NCI-H1048 (cell line): ENCODE measurements around the gene ALKBH2.

Experiments
- DNase-seq: peaks from one replicate; lab custom pipeline; 2025; lab: John Stamatoyannopoulos, UW

ALKBH2 gene

DNA sequence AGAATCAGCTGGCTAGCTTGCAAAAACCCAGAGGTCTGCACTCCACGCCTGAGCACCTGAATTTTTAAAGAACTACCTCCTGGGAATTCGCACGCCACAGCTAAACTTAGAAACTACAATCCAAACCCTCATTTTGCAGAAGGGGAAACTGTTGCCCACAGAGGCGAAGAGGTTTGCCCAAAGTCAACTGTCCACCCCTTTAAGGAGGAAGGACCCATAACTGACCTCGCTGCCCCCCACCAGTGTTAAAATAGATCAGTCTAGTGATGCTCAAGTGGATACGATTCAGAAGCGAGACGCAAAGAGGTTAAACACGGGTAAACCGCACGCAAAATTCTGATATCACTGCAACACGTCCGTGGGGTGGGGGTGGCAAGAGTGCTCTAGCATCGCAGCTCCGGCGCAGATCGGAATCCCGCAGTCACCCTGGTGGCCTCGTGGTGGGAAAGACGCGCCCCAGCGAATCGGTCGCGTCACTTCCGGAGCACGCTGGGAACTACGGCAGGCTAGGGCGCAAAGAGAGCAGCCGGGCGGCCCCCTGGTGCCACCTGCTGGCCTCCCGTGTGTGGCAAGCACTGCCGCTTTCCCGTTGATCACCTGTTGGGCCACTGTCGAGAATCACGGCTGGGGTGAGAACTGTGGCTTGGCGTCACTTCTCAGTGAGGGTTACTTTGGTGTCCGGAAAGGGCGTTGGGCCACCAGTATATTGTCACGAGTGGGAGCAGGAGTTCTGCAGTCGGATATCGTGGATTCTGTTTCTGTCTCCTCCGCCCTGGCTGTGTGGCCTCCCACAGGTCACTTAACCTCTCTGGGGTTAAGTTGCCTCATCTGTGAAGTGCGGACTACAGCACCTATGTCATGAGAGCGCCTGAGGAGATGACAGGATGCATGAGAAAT, at the start of gene ALKBH2:
Gene ALKBH2, minus strand, starts transcription at position 451 of the 897 bp plus-strand sequence. CDS start 686 bp downstream, outside the sequence.
- peak; percentile 87 for DNase-seq

DNA sequence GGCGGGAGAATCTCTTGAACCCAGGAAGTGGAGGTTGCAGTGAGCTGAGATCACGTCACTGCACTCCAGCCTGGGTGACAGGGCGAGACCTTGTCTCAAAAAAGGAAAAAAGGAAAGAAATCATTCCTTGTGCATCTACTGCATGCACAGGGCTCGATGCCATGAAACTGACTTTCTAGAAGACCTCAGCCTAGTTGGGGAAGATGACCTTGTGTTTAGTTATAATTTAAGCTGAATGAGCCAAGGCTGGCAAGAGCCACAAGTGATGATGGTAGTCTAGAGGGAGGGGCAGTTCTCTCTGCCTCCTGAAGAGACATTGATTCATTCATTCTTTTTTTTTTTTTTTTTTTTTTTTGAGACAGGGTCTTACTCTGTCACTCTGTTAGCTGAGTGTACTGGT, 47.3 kb upstream of the ALKBH2 start:
- DNase-seq: no peak

DNA sequence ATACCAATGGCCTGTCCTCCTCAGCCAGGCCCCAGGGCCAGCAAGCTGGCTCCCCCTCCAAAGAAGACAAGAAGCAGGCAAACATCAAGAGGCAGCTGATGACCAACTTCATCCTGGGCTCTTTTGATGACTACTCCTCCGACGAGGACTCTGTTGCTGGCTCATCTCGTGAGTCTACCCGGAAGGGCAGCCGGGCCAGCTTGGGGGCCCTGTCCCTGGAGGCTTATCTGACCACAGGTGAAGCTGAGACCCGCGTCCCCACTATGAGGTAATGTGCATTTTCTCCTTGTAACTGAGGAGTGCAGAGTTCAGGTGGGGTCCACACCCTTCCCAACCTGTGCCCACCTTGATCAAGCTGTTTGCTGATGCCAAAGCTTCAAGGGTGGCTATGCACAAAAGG, 46.5 kb upstream of the ALKBH2 start:
- DNase-seq: no peak

DNA sequence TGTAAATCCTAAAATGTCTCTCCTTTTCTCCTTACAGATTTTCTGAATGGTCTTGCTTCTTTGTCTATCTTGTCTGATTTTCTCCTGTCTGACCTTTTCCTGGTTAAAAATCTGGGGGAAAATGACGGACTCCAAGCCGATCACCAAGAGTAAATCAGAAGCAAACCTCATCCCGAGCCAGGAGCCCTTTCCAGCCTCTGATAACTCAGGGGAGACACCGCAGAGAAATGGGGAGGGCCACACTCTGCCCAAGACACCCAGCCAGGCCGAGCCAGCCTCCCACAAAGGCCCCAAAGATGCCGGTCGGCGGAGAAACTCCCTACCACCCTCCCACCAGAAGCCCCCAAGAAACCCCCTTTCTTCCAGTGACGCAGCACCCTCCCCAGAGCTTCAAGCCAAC, 46.1 kb upstream of the ALKBH2 start:
- no peak for DNase-seq

DNA sequence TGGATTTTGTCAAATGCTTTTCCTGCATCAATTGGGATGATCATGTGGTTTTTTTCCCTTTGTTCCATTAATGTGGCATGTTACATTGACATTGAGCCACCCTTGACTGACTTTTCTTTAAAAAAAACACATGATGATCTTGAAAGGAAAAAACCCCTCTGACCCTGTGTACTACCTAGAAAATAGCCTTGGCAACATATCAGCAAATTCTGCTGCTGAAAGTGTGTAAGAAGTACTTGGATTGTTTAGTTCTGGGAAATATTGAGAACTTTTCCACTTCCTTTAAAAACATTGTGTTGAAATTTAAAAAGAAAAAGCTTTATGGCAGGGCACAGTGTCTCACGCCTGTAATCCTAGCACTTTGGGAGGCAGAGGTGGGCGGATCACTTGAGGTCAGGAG, 43.8 kb upstream of the ALKBH2 start:
- no peak for DNase-seq

DNA sequence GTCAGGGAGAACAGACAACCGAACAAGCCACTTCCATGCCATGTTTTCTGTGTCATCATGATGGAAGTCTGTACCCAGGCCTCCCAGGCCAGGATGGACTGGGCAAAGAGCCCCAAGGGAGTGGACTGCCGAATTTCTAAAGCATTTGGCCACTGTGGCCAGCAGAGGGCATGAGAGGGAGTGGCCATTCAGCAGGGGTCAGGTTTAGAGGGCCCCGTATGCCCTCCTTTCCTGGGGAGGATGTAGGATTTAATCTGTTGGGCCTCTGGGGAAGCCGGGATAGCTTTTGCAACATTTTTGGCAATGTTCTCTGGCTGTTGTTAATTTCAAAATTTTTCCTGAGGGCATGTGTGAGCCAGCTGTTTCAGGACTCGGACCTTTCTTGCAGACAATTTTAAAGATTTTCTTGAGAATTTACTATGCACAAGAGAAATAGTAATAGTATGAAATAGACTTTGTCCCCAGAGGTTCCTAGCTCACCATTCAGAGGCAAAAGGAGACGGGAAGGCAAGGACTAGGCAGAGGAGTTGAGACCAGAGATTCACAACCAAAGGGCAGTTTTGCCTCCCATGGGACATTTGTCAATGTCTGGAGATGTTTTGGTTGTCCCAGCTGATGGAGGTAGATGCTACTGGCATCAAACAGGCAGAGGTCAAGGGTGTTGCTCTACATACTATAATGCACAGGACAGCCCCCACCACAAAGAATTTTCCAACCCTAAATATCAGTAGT, 41.1 kb upstream of the ALKBH2 start:
- DNase-seq: no peak

DNA sequence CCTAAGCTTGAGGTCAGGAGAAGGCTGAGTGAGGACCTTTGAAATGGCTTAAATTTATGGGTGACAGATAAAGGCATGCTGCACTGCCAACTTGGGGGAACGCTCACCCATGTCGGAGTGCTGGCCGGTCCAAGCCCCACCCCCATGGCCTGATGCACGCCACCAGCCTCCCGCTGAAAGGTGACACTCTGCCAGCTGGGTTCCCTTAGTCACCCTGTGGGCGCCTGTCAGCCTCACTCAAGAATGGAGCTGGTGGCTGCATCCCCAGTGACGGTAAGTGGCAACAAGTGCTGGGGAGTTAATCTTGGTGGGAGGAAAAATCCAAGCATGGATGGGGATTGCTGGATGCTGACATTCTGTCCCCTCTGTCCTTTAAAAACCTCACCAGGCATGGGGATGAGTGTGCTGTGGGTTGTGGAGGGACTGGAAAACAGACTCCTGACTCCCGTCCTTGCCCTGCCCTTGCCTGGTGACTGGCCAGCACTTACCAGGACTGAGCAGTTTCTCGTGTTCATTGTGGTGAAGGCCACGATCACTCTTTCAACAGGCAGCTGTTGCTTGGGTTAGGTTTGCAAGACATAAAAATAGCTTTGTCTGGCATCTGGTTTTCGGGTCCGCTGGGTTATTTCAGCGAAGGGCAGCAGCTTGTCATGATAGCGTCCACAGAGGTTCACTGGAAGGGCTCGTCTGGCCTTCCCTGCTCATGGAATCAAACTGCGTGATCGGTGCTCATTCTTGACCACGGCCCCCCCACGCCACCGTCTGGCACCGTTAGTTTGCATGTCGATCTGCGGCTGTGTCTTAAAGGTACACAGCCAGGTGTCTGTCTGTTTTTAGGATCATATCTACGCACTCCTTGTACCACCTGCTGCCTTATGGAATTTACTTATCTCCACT, 38.1 kb upstream of the ALKBH2 start:
- DNase-seq: no peak

DNA sequence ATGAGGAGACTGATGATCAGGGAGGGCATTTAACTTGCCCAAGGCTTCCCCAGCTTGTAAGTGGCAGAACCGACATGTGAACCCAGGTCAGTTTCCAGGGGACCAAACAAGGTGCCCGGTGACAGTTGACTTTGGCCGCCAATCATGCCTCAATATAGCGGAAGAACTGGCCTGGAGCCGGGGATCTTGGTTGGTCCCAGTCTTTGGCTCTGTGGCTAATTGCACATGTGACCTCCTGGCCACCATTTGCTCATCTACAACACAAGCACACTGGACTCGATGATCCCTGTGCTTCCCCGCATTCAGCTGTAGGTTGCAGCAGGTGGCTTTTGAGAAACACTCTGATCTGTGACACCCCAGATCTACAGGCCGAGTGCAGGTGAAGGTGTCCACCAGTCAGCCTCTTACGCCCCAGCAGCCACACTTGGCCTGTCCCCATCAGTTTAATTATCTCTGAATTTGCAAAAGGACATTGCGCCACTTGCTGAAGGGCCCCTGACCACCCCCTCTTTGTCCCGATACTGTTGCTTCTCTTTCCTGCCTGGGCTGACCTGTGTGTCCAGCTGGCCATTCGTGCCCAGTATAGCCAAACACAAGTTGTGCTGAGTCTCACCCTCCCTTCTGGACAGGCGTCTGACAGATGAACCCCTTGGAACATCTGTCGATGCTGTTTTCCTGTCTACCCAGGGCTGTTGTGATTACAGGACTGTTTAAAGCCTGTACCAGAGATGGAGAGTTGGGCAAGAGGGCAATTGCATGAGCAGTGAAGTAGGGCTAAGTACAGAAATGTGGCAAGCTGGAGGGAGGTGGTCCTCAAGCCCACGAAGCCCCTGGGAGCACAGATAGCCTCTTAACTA, 37.3 kb upstream of the ALKBH2 start:
- no peak for DNase-seq

DNA sequence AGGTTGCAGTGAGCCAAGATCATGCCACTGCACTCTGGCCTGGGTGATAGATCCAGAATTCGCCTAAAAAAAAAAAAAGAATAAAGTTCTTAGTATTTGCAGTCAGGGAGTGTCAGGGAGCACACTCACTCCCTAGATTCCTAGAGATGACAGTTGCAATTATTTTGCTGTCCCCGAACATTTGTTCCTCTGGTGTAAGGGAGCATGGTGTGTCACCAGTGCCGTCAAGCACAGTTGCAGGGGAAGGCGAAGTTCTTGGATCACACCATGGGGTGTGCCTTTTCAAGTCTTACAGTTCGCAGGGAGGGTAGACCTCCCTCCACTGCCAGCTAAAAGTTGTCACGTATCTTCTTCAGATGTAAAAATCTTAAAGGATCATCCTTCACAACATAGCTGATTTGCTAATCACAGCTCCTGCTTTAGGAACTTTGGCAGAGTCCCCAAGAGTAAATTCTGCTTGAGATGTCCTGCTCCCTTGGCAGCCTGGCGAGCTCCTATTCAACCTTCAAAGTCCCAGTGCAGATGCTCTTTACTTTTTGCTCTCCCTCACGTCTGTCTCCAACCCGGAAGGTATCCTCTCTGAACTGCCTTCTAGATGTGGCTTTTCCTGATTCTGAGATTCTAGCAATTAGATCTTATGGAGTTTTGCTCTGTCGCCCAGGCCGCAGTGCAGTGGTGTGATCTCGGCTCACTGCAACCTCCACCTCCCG, 34.4 kb upstream of the ALKBH2 start:
- no peak for DNase-seq

DNA sequence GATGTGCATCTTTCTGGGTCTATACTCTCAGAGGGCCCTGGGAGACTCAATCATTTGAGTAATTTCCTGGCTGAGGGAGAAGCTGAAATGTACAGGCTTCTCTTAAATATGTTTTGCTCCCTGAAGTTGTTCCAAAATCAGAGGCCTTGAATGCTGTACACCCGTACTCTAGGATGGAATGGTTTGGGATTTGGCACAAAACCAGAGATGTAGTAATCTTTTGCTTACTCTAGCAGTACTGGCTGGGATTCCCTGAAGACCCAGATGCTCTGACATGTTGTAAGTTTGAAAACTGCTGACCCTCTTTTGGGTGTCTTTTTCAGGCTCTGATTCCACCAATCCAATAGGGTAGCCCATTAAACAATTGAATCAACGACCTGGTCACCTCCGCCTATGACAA, 33.5 kb upstream of the ALKBH2 start:
- DNase-seq: no peak

DNA sequence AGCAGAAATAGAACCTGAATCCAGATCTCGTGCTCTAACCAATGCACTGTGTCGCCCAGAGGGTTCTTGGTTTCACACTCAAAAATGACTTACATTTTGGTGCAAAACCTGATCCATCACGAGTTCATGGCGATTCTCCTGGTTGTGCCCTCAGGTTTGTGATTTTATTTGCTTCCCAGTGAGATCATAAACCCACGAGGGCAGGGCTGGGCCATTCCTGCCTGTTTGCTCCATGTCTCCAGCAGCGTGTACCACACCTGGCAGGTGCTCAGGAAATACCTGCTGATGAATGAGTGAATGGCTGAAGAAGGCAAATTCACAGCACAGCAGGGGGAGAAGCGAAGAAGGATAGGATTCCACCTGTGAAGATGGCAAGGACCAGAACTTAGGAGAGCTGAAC, 32.5 kb upstream of the ALKBH2 start:
- no peak for DNase-seq

DNA sequence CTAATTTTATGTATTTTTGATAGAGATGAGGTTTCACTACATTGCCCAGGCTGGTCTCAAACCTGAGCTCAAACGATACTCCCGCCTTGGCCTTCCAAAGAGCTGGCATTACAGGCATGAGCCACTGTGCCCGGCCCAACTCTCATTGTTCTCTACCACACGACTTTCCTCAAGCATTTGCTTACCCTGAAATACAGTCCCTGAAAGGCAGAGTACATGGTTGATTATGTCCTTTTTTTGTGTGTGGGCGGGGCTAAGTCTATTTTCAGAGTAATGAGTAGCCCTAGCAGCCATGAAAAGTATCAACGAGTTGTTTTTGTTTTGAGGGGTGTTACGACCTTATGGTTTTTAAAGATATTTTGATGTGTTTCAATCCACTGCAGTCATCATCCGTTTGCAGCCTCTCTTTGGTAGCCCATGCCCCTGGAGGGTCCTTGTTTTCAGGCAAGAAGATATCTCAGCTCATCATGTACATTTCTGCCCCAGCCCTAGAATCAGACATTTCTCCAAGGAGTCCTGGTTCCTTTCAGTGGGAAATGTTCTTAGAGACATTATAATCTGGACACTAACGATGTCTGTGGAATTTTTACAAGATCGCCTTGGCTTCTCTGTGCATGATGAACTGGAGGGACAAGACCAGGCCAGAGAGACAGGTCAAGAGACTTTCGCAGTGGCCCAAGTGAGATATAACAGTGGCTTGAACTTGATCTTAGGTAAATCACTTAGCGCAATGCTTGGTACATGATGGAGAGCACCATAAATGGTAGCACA, 31.8 kb upstream of the ALKBH2 start:
- no peak for DNase-seq

DNA sequence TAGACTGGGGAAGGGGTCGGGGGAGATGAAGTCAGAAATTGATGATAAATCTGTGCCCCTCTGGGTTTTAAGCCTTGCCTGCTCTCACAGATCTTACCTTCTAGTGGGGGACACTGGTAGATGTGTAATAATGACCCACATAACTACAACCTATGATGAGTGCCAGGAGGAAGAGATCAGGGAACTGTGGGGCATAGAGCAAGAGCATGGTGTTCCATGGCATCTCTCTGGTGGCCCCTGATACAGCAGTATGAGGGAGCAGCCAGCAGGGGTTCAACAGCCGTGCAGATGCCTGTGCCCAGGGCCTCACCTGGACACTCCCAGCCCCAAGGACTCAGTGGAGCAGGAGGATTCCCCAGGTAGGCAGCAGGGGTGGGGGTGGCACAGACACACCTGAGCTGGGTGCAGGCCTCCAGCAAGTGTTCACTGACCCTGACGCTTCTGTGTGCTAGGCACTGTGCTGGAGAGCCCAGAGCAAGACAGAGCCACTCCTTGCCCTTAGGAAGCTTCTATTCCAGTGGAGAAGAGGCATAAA, 28.1 kb upstream of the ALKBH2 start:
- no peak for DNase-seq

DNA sequence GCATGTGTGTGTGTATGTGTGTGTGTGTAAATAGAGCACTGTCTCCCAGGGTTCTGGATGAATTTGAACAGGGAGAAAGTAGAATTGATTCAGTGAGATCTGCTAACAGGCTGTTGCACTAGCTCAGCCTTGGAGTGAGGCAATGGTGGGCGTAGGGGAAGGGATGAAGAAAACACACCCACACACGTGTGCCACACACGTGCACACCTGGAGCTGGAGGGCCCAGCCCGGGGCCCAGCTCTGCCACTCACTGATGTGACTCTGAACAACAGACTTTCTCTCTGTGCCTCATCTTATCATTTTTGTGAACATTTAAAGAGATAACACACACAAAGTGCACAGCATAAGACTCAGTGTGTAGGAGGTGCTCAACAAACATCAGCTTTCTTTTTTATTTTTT, 27.3 kb upstream of the ALKBH2 start:
- DNase-seq: no peak

DNA sequence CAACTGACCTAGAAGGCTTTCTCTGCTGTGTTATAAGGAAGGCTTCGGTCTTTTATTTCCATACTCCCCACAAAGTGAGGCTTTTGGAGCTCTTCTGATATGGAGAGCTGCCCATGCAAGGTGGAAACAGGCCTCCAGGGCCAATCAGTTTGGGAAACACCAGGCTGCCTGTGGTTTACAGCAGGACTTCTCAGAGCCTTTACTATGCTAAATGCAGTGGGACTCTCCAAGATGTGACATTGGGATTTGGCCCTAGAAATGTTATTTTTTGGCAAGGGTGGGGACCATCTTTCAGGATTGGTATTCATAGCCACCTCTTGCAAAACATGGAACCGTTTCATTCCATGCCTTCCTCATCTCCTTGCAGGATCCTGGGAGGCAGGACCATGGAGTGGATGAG, 26.8 kb upstream of the ALKBH2 start:
- DNase-seq: no peak

DNA sequence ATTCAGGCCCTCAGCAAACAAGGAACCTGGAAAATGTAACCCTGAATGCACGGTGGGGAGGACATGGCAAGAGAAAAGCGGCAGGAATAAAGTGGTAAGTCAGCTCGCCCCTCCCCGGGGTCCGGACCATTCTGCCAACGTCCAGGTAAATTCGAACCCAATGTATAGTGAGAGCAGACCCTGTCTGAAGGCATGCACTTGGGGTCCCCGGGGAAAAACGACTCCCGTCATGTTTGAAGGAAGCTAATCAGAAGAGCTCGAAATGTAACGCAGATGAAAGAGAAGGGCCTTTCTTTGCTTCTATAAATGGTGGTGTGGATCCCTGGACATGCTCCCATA, 23.3 kb upstream of the ALKBH2 start:
- DNase-seq: no peak

DNA sequence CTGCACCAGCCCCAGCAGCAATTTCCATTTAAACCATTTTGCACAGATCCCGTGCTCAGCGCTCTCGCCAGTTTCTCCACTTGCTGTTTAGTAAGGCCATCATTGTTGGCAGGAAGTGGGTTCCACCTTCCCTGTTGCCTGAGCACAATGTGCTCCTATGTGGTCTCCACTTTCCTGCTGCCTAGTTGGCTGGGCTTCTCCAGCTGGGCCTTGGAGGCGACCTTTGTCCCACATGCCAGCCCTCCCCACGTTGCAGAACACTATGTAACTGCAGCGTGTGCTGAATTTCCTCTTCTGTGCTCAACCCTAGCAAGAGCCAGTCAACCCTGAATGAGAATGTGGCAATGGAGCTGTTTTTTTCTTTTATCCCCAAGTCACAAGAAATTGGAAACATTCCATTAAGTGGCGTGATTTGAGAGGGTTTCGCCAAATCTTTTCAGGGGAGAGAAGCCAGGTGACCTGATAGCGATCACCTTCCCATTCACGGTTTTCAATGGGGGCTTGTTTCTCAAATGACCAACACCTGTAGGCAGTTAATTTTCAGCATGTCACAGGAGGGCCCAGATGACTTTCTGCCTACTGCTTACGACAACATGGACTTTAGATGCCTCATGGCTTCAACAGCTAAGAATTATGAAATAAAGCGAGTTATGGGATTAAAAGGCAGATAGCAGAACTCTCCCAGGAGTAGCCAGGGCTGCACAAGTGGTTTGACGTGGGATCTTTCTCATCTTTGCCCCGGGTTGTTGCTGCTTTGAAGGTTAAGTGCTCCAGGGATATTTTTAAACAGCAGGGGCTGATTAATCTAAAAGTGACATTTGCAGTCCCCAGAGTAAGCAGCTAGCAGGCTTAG, 22.7 kb upstream of the ALKBH2 start, which contains the start of gene ACACB:
Gene ACACB, plus strand, starts transcription at position 830 of the 853 bp plus-strand sequence. CDS start 22,819 bp downstream, outside the sequence.
- DNase-seq: no peak

DNA sequence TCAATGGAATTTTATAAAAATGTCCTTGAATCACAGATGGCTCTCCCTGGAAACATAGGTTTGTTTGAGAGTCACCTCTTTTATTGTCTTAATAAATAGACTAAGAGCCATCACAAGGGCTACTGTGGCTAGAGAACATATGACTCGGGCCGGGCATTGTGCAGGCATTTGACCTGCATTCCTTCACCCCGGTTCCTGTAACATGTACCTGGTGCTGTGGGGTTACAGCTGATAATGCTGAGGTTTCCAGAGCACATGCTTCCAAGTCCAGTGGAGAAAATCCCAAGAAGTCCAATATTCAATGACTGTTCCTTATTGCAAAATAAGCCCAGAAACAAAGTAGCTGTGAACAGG, 22.1 kb upstream of the ALKBH2 start:
- DNase-seq: no peak

DNA sequence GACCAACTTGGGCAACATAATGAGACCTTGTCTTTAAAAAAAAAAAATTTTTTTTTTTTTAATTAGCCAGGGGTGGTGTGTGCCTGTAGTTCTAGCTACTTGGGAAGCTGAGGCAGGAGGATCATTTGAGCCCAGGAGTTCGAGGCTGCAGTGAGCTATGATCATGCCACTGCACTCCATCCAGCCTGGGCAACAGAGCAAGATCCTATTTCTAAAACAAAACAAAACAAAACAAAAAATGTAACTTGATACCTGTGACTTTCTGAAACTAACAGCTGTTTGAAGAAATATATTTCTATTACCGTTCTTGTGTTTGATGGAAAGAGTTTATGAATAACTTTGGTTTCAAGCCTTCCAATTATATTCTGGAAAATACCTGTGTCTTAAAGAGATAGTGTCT, 21.4 kb upstream of the ALKBH2 start:
- no peak for DNase-seq
